ENCODE results near the gene RGS1. TPM values are rescaled to one million over a fixed set of nuclear protein-coding genes. Genes with fewer than 3 reads are reported as not detected.
A peak's percentile ranks its signal among the peaks of the same experiment; 100 is the strongest.

Gene RGS1
- total RNA-seq, 1 experiment from 2014 or later, result not detected

DNA sequence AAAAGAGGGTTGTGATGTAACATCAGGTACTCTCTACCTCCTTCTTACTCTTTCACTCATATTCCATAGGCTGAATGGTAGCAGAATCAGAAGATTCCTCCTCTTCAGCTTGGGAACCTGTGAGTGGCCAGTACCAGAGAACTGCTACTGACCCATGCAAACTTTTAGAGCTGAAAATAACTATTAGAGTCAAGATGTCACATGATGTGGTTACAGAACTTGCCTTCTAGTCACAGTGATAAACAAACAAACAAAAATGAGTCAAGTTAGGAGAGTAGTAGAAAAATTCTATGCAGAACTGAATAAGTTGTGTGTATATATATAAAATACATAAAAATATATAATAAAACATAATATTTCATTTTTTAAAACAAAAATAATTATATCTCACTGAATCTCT lies 47.6 kb upstream of the RGS1 start:
- no TSS peak for BruUV-seq (replicated peaks)
- DNase-seq (ENCODE audit: low read depth, low spot score), result no peak
- H3K79me2 ChIP-seq (ENCODE audit: insufficient read depth, low read length), result no peaks in the 10 kb centered on the region
- H3K9me2 ChIP-seq (ENCODE audit: insufficient read depth), result no peaks in the 10 kb centered on the region; the same call in 1 of the 2 replicates
- H3K9me3 ChIP-seq (ENCODE audit: control insufficient read depth in 1 of 2, insufficient read depth in 1 of 2, low read depth in 1 of 2, low read length in 2 of 2), result no peaks in the 10 kb centered on the region
- RAD21 ChIA-PET (ENCODE audit: low non-redundant PET in 1 of 2, low total read pairs in 2 of 2, uncharacterized antibody in 2 of 2, unreplicated experiment in 2 of 2), result no interaction called here
- CTCF ChIA-PET, result no interaction called here
- no peaks in the 10 kb centered on the region for H3K36me3 ChIP-seq (ENCODE audit: control insufficient read depth in 1 of 2, insufficient read depth in 2 of 2, low read length in 2 of 2)
- intact Hi-C loops (cut with micrococcal nuclease), result no loop called here
- peaks cover 9 to 21% of the 10 kb centered on the region in 2 experiments for H3K4me1 ChIP-seq (ENCODE audit: control insufficient read depth in 1 of 2, insufficient read depth in 2 of 2, low read length in 2 of 2)
- no peak overlapping the region for H3K27ac ChIP-seq (ENCODE audit: low read depth, low read length)
- no peak for TF ChIP-seq CEBPB (IDR thresholded peaks at IDR 0.05; ENCODE audit: low read depth)
- TF ChIP-seq SIN3A (IDR thresholded peaks at IDR 0.05; ENCODE audit: low read depth), result no peak
- no peak for TF ChIP-seq EGR1 (IDR thresholded peaks at IDR 0.05; ENCODE audit: low read depth)
- no peak for TF ChIP-seq POLR2AphosphoS5 (IDR thresholded peaks at IDR 0.05; ENCODE audit: low read depth, low read length)
- no peak for TF ChIP-seq SP1 (IDR thresholded peaks at IDR 0.05; ENCODE audit: low read depth)
- no peak for TF ChIP-seq JUND (IDR thresholded peaks at IDR 0.05)
- TF ChIP-seq, protein P1, sequence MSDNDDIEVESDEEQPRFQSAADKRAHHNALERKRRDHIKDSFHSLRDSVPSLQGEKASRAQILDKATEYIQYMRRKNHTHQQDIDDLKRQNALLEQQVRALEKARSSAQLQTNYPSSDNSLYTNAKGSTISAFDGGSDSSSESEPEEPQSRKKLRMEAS (IDR thresholded peaks at IDR 0.05), result no peak
- TF ChIP-seq ELF1 (IDR thresholded peaks at IDR 0.05; ENCODE audit: borderline replicate concordance, low read depth), result no peak
- TF ChIP-seq SRF (IDR thresholded peaks at IDR 0.05; ENCODE audit: low read depth), result no peak
- TF ChIP-seq EZH2 (IDR thresholded peaks at IDR 0.05), result no peak
- POLR2A ChIA-PET, result no interaction called here
- peak overlapping the region; percentile 49 for H2AFZ ChIP-seq (ENCODE audit: low read depth, low read length, poor library complexity, severe bottlenecking)
- H3K9ac ChIP-seq (ENCODE audit: low read length), result no peak overlapping the region
- ATAC-seq, result no peak
- no peak overlapping the region for H3K4me2 ChIP-seq (ENCODE audit: low read length)
- no peak overlapping the region for H3K4me3 ChIP-seq (replicated peaks in 1 of 2; ENCODE audit: low read depth in 1 of 2, low read length in 2 of 2)
- H3K27me3 ChIP-seq (ENCODE audit: insufficient read depth, low read length), result no peaks in the 10 kb centered on the region
- H4K20me1 ChIP-seq (ENCODE audit: insufficient read depth), result no peaks in the 10 kb centered on the region

DNA sequence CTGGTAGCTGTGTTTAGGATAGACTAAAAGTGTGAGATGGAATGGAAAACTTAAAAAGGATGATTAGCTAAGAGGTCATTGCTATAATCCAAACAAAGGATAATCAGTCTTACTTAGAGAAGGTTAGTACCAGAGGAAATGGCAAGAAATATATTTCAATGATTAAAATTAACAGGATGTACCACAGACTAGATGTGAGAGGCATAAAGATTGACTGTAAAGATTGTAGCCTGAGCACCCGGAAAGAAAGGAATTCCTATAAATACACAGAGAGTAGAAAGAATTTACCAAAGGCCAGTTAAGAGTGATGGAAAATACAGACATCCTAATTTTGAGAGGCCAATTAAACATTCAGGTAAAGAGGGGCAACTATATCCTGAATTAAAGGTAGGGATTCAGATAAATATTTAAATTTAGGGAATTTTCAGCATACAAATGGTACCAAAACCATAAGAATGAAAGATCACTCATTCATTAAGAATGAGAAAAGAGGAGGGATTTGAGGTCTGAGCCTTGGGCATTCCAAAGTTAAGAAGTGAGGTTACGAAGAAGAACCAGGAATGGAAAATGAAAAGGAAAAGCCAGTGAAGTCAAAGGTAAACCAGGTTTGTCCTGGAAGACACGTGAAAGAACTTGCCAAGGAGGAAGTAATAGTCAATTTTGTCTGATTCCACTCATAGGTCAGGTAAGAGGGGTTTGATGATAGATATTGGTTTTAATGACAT lies 46.4 kb upstream of the RGS1 start:
- H3K27me3 ChIP-seq (ENCODE audit: insufficient read depth, low read length), result no peaks in the 10 kb centered on the region
- ATAC-seq (no peak), DNase-seq (ENCODE audit: low read depth, low spot score) (no peak)
- no TSS peak for BruUV-seq (replicated peaks)
- H3K9me3 ChIP-seq (ENCODE audit: control insufficient read depth in 1 of 2, insufficient read depth in 1 of 2, low read depth in 1 of 2, low read length in 2 of 2), result no peaks in the 10 kb centered on the region
- H2AFZ ChIP-seq (ENCODE audit: low read depth, low read length, poor library complexity, severe bottlenecking), result peak overlapping the region; percentile 53
- no peak overlapping the region for H3K27ac ChIP-seq (ENCODE audit: low read depth, low read length)
- intact Hi-C loops (cut with micrococcal nuclease), result no loop called here
- ChIA-PET POLR2A (no interaction called here), CTCF (no interaction called here), RAD21 (ENCODE audit: low non-redundant PET in 1 of 2, low total read pairs in 2 of 2, uncharacterized antibody in 2 of 2, unreplicated experiment in 2 of 2) (no interaction called here)
- peaks cover 9 to 21% of the 10 kb centered on the region in 2 experiments for H3K4me1 ChIP-seq (ENCODE audit: control insufficient read depth in 1 of 2, insufficient read depth in 2 of 2, low read length in 2 of 2)
- H3K4me2 ChIP-seq (ENCODE audit: low read length), result 0 out of 2 replicates have a peak overlapping the region, but pooled peaks have one; percentile 52
- no peaks in the 10 kb centered on the region for H3K36me3 ChIP-seq (ENCODE audit: control insufficient read depth in 1 of 2, insufficient read depth in 2 of 2, low read length in 2 of 2)
- H3K9me2 ChIP-seq (ENCODE audit: insufficient read depth), result no peaks in the 10 kb centered on the region; the same call in 1 of the 2 replicates
- H3K9ac ChIP-seq (ENCODE audit: low read length), result no peak overlapping the region
- H3K79me2 ChIP-seq (ENCODE audit: insufficient read depth, low read length), result no peaks in the 10 kb centered on the region
- no peak overlapping the region for H3K4me3 ChIP-seq (replicated peaks in 1 of 2; ENCODE audit: low read depth in 1 of 2, low read length in 2 of 2)
- no peaks in the 10 kb centered on the region for H4K20me1 ChIP-seq (ENCODE audit: insufficient read depth)
- TF ChIP-seq ZFX (IDR thresholded peaks at IDR 0.05) (no peak), FOSL1 (IDR thresholded peaks at IDR 0.05; ENCODE audit: low read depth) (no peak), YY1 (IDR thresholded peaks at IDR 0.05; ENCODE audit: extremely low read depth, insufficient replicate concordance, low read depth, low read length) (no peak), EGR1 (IDR thresholded peaks at IDR 0.05; ENCODE audit: low read depth) (no peak), TCF7L2 (IDR thresholded peaks at IDR 0.05; ENCODE audit: borderline replicate concordance, extremely low read depth, insufficient read depth, insufficient read length) (no peak), POLR2A (IDR thresholded peaks at IDR 0.05; ENCODE audit: borderline replicate concordance, extremely low read depth, insufficient read depth, insufficient read length) (no peak), ELF1 (IDR thresholded peaks at IDR 0.05; ENCODE audit: borderline replicate concordance, low read depth) (no peak), POLR2AphosphoS5 (IDR thresholded peaks at IDR 0.05; ENCODE audit: low read depth, low read length) (no peak)
- TF ChIP-seq, protein P2, sequence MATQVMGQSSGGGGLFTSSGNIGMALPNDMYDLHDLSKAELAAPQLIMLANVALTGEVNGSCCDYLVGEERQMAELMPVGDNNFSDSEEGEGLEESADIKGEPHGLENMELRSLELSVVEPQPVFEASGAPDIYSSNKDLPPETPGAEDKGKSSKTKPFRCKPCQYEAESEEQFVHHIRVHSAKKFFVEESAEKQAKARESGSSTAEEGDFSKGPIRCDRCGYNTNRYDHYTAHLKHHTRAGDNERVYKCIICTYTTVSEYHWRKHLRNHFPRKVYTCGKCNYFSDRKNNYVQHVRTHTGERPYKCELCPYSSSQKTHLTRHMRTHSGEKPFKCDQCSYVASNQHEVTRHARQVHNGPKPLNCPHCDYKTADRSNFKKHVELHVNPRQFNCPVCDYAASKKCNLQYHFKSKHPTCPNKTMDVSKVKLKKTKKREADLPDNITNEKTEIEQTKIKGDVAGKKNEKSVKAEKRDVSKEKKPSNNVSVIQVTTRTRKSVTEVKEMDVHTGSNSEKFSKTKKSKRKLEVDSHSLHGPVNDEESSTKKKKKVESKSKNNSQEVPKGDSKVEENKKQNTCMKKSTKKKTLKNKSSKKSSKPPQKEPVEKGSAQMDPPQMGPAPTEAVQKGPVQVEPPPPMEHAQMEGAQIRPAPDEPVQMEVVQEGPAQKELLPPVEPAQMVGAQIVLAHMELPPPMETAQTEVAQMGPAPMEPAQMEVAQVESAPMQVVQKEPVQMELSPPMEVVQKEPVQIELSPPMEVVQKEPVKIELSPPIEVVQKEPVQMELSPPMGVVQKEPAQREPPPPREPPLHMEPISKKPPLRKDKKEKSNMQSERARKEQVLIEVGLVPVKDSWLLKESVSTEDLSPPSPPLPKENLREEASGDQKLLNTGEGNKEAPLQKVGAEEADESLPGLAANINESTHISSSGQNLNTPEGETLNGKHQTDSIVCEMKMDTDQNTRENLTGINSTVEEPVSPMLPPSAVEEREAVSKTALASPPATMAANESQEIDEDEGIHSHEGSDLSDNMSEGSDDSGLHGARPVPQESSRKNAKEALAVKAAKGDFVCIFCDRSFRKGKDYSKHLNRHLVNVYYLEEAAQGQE (IDR thresholded peaks at IDR 0.05; ENCODE audit: low read depth), result no peak
- TF ChIP-seq, protein P1 (IDR thresholded peaks at IDR 0.05), result no peak

All from HCT116 (cell line).